IPS-NIHi7 (cell line): ENCODE measurements around the gene NR2E1.

Source experiments
- DNase-seq: peaks from one replicate; pipeline ENCODE4 v3.0.0; 2012; ENCODE audit warnings: mixed read lengths; ENCODE audit errors: extremely low spot score

The NR2E1 gene

GRCh38 chr6:108156180-108156937 is 9.5 kb upstream of the NR2E1 start:
- DNase-seq: peak; percentile 22

GRCh38 chr6:108156938-108157233 is 8.9 kb upstream of the NR2E1 start:
- DNase-seq: no peak

- no peak for DNase-seq
Observed at GRCh38 chr6:108157234-108157980, 8.4 kb upstream of the NR2E1 start.

- DNase-seq: peak; percentile 38
Observed at GRCh38 chr6:108157981-108158525, 7.8 kb upstream of the NR2E1 start.

- no peak for DNase-seq
Observed at GRCh38 chr6:108159981-108160380, 5.8 kb upstream of the NR2E1 start.

GRCh38 chr6:108161724-108162282 is 4.0 kb upstream of the NR2E1 start:
- DNase-seq: no peak

GRCh38 chr6:108163267-108163643 is 2.6 kb upstream of the NR2E1 start:
- DNase-seq: no peak

- DNase-seq: no peak
Observed at GRCh38 chr6:108163644-108164542, 1.9 kb upstream of the NR2E1 start.

- no peak for DNase-seq
Observed at GRCh38 chr6:108164543-108164814, 1.3 kb upstream of the NR2E1 start.

- DNase-seq: no peak
Observed at GRCh38 chr6:108164815-108165706, 761 bp upstream of the NR2E1 start.

- DNase-seq: no peak
Observed at GRCh38 chr6:108166664-108167448, 1.0 kb downstream of the NR2E1 start.

GRCh38 chr6:108167449-108168089 is 1.7 kb downstream of the NR2E1 start:
- DNase-seq: no peak

GRCh38 chr6:108168090-108168463 is 2.3 kb downstream of the NR2E1 start:
- DNase-seq: no peak

GRCh38 chr6:108168501-108169463 is 3.0 kb downstream of the NR2E1 start:
- DNase-seq: no peak

- DNase-seq: no peak
Observed at GRCh38 chr6:108169464-108170331, 3.9 kb downstream of the NR2E1 start.

- no peak for DNase-seq
Observed at GRCh38 chr6:108170332-108171290, 4.8 kb downstream of the NR2E1 start.
